ENCODE measurements around the gene AGAP5.
"Not testable (repeated sequence)": the region's sequence is repeated elsewhere in the genome, so short reads cannot be mapped to it uniquely, and the experiment has no call there.

GRCh38 chr10:73662705-73663104, 35.2 kb downstream of the AGAP5 start:
- not testable (repeated sequence) for TF ChIP-seq IKZF2 (IDR thresholded peaks at IDR 0.05); SREBF2 (IDR thresholded peaks at IDR 0.05; ENCODE audit: low read length); CTCF (IDR thresholded peaks at IDR 0.05 in 2 of 3, conservative IDR thresholded peaks at IDR 0.05 in 1 of 3; ENCODE audit: control insufficient read depth in 2 of 3, extremely low read depth in 1 of 3, insufficient read depth in 1 of 3, low read depth in 3 of 3, low read length in 3 of 3); POLR2A (IDR thresholded peaks at IDR 0.05; ENCODE audit: low read depth, low read length)
